ENCODE data around the gene STK40.

STK40 gene

DNA sequence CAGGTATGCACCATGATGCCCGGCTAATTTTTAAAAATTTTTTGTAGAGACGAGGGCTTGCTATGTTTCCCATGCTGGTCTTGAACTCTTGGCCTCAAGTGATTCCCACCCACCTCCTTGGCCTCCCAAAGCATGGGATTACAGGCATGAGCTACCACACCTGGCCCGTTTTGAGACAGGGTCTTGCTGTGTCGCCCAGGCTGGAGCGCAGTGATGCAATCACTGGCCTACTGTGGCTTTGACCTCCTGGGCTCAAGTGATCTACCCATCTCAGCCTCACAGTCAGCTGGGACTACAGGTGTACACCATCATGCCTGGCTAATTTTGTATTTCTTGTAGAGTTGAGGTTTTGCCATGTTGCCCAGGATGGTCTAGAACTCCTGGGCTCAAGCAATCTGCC, 87.1 kb downstream of the STK40 start:
- no peak overlapping the region for H3K4me3 ChIP-seq (ENCODE audit: control insufficient read depth, low read depth, low read length)
- TF ChIP-seq, protein P1, sequence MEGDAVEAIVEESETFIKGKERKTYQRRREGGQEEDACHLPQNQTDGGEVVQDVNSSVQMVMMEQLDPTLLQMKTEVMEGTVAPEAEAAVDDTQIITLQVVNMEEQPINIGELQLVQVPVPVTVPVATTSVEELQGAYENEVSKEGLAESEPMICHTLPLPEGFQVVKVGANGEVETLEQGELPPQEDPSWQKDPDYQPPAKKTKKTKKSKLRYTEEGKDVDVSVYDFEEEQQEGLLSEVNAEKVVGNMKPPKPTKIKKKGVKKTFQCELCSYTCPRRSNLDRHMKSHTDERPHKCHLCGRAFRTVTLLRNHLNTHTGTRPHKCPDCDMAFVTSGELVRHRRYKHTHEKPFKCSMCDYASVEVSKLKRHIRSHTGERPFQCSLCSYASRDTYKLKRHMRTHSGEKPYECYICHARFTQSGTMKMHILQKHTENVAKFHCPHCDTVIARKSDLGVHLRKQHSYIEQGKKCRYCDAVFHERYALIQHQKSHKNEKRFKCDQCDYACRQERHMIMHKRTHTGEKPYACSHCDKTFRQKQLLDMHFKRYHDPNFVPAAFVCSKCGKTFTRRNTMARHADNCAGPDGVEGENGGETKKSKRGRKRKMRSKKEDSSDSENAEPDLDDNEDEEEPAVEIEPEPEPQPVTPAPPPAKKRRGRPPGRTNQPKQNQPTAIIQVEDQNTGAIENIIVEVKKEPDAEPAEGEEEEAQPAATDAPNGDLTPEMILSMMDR (conservative IDR thresholded peaks at IDR 0.05; ENCODE audit: control insufficient read depth, insufficient read depth, low read depth, low read length) = no peak
- DNase-seq (ENCODE audit: low read depth) = no peak

DNA sequence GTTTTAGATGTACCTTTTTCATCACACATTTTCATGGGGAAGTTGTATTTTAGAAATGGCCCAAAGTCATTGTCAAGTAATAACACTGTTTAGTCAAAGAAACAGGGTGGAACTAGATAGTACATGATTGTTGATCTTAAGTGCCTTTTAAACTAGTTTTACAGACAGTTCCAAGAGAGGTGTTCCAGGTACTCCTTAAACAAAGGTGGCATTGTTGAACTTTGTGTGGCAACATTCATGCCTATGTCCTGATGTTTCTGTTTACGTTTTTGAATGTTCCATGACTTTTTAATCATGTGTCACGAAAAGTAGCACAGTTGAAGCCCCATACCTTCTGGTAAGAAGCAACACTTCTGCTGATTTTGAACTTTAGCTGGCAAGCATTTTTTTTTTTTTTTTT, 88.7 kb downstream of the STK40 start:
- TF ChIP-seq, protein P1 (conservative IDR thresholded peaks at IDR 0.05; ENCODE audit: control insufficient read depth, insufficient read depth, low read depth, low read length) = no peak
- DNase-seq (ENCODE audit: low read depth) = no peak
- H3K4me3 ChIP-seq (ENCODE audit: control insufficient read depth, low read depth, low read length) = no peak overlapping the region

DNA sequence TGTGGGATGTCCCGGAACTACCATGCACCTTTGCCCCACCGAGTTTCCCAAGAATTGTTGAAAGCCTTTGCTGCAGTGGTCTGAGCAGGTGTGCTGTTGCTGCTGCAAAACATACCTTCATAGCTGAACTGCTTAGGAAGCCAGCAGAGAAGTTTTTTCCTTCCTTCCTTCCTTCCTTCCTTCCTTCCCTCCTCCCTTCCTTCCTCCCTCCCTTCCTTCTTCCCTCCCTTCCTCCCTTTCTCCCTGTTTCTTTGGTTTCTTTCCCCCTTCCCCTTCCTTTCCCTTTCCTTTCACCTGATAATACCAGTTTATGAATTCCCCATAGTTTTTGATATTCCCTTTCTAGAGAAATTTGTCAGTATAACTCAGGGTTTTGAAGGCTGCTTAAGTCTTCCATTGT, 90.3 kb downstream of the STK40 start:
- DNase-seq (ENCODE audit: low read depth) = no peak
- TF ChIP-seq, protein P1 (conservative IDR thresholded peaks at IDR 0.05; ENCODE audit: control insufficient read depth, insufficient read depth, low read depth, low read length) = no peak
- H3K4me3 ChIP-seq (ENCODE audit: control insufficient read depth, low read depth, low read length) = no peak overlapping the region

Data from fibroblast of mammary gland (primary cell).